Measurements from ENCODE around the gene NTRK3.

Gene NTRK3

GRCh38 chr15:88272421-88272820, 15.9 kb upstream of the NTRK3 start:
- TF ChIP-seq GATA2 (IDR thresholded peaks at IDR 0.05; ENCODE audit: low read depth, low read length) (no peak), GATA3 (IDR thresholded peaks at IDR 0.05; ENCODE audit: low read depth, low read length) (no peak)

- TF ChIP-seq GATA3 (IDR thresholded peaks at IDR 0.05; ENCODE audit: low read depth, low read length) (no peak), GATA2 (IDR thresholded peaks at IDR 0.05; ENCODE audit: low read depth, low read length) (no peak)
Observed at GRCh38 chr15:88269356-88270062, 13.0 kb upstream of the NTRK3 start.

- no peak for TF ChIP-seq GATA2 (IDR thresholded peaks at IDR 0.05; ENCODE audit: low read depth, low read length)
- TF ChIP-seq GATA3 (IDR thresholded peaks at IDR 0.05; ENCODE audit: low read depth, low read length) = no peak
Observed at GRCh38 chr15:88267720-88268119, 11.2 kb upstream of the NTRK3 start.

- TF ChIP-seq GATA3 (IDR thresholded peaks at IDR 0.05; ENCODE audit: low read depth, low read length) (no peak), GATA2 (IDR thresholded peaks at IDR 0.05; ENCODE audit: low read depth, low read length) (no peak)
Observed at GRCh38 chr15:88266170-88266569, 9.6 kb upstream of the NTRK3 start.

GRCh38 chr15:88264622-88265021, 8.1 kb upstream of the NTRK3 start:
- TF ChIP-seq GATA2 (IDR thresholded peaks at IDR 0.05; ENCODE audit: low read depth, low read length) (no peak), GATA3 (IDR thresholded peaks at IDR 0.05; ENCODE audit: low read depth, low read length) (no peak)

- TF ChIP-seq GATA3 (IDR thresholded peaks at IDR 0.05; ENCODE audit: low read depth, low read length) = no peak
- no peak for TF ChIP-seq GATA2 (IDR thresholded peaks at IDR 0.05; ENCODE audit: low read depth, low read length)
Observed at GRCh38 chr15:88262064-88262463, 5.5 kb upstream of the NTRK3 start.

GRCh38 chr15:88258093-88258641, 1.6 kb upstream of the NTRK3 start:
- TF ChIP-seq GATA3 (IDR thresholded peaks at IDR 0.05; ENCODE audit: low read depth, low read length) = no peak
- TF ChIP-seq GATA2 (IDR thresholded peaks at IDR 0.05; ENCODE audit: low read depth, low read length) = no peak

- TF ChIP-seq GATA3 (IDR thresholded peaks at IDR 0.05; ENCODE audit: low read depth, low read length) = no peak
Observed at GRCh38 chr15:88257311-88258092, 963 bp upstream of the NTRK3 start.

GRCh38 chr15:88255484-88256278, 858 bp downstream of the NTRK3 start:
- TF ChIP-seq GATA2 (IDR thresholded peaks at IDR 0.05; ENCODE audit: low read depth, low read length) = no peak
- TF ChIP-seq GATA3 (IDR thresholded peaks at IDR 0.05; ENCODE audit: low read depth, low read length) = no peak

GRCh38 chr15:88255087-88255483, 1.5 kb downstream of the NTRK3 start:
- TF ChIP-seq GATA2 (IDR thresholded peaks at IDR 0.05; ENCODE audit: low read depth, low read length) (no peak), GATA3 (IDR thresholded peaks at IDR 0.05; ENCODE audit: low read depth, low read length) (no peak)

- TF ChIP-seq GATA3 (IDR thresholded peaks at IDR 0.05; ENCODE audit: low read depth, low read length) (no peak), GATA2 (IDR thresholded peaks at IDR 0.05; ENCODE audit: low read depth, low read length) (no peak)
Observed at GRCh38 chr15:88252441-88252840, 4.1 kb downstream of the NTRK3 start.

- no peak for TF ChIP-seq GATA2 (IDR thresholded peaks at IDR 0.05; ENCODE audit: low read depth, low read length)
- TF ChIP-seq GATA3 (IDR thresholded peaks at IDR 0.05; ENCODE audit: low read depth, low read length) = no peak
Observed at GRCh38 chr15:88250826-88251225, 5.7 kb downstream of the NTRK3 start.

GRCh38 chr15:88249220-88249619, 7.3 kb downstream of the NTRK3 start:
- TF ChIP-seq GATA3 (IDR thresholded peaks at IDR 0.05; ENCODE audit: low read depth, low read length) (no peak), GATA2 (IDR thresholded peaks at IDR 0.05; ENCODE audit: low read depth, low read length) (no peak)

- TF ChIP-seq GATA2 (IDR thresholded peaks at IDR 0.05; ENCODE audit: low read depth, low read length) (no peak), GATA3 (IDR thresholded peaks at IDR 0.05; ENCODE audit: low read depth, low read length) (no peak)
Observed at GRCh38 chr15:88247914-88248313, 8.6 kb downstream of the NTRK3 start.

All from SH-SY5Y (cell line).